ENCODE data around the gene UGT1A9. TPM values are rescaled to one million over a fixed set of nuclear protein-coding genes. Genes with fewer than 3 reads are reported as not detected.
"Not testable (repeated sequence)": the region's sequence is repeated elsewhere in the genome, so short reads cannot be mapped to it uniquely, and the experiment has no call there.

UGT1A9 gene
- polyA plus RNA-seq, 1 donor (not counting 4 experiments of a cell fraction or from before 2014, with no cell fraction given), result not detected

- Histone ChIP-seq H3K36me3 (ENCODE audit: control insufficient read depth in 2 of 2, extremely low read depth in 1 of 2, insufficient read depth in 2 of 2, low read length in 2 of 2) (no peaks in the 10 kb centered on the region), H3K27me3 (ENCODE audit: control insufficient read depth, extremely low read depth, insufficient read depth, low read length) (no peaks in the 10 kb centered on the region), H3K4me1 (ENCODE audit: control insufficient read depth, extremely low read depth, insufficient read depth, low read length) (peaks cover 3% of the 10 kb centered on the region), H3K9ac (ENCODE audit: control insufficient read depth, extremely low read depth, insufficient read depth, low read length) (no peak overlapping the region), H3K27ac (ENCODE audit: control insufficient read depth, insufficient read depth, low read length) (no peak overlapping the region), H3K4me2 (ENCODE audit: control insufficient read depth, extremely low read depth, insufficient read depth, low read depth, low read length) (no peak overlapping the region), H3K9me1 (ENCODE audit: control insufficient read depth, extremely low read depth, insufficient read depth, low read length) (no peaks in the 10 kb centered on the region), H3K79me2 (ENCODE audit: control insufficient read depth, insufficient read depth, low read length) (no peaks in the 10 kb centered on the region), H3K4me3 (ENCODE audit: control insufficient read depth in 2 of 3, extremely low read depth in 1 of 3, insufficient read depth in 2 of 3, low read depth in 1 of 3, low read length in 3 of 3) (no peak overlapping the region), H4K20me1 (ENCODE audit: control insufficient read depth, extremely low read depth, insufficient read depth, low read length) (no peaks in the 10 kb centered on the region), H2AFZ (ENCODE audit: control insufficient read depth, low read length) (no peak overlapping the region), H3K9me3 (ENCODE audit: control insufficient read depth, low read depth, low read length) (peaks cover 5% of the 10 kb centered on the region)
- DNase-seq (ENCODE audit: low read depth, low spot score), result no peak
- dilution Hi-C loops (cut with MboI; ENCODE audit: extremely low pct_ligation_motif_present, low sequenced_read_pairs), result no loop called here
- FAIRE-seq, result peak; percentile 77
- TF ChIP-seq EZH2 (IDR thresholded peaks at IDR 0.05; ENCODE audit: low read length) (no peak), CTCF (optimal IDR thresholded peaks at IDR 0.05 in 1 of 3, IDR thresholded peaks at IDR 0.05 in 1 of 3, conservative IDR thresholded peaks at IDR 0.05 in 1 of 3; ENCODE audit: extremely low read depth in 1 of 3, insufficient read depth in 2 of 3, low read length in 3 of 3) (peak; percentile 42 to 66 (median 50))
These were observed 28.6 kb upstream of the UGT1A9 start for GRCh38 chr2:233643128-233643527.

- H3K9me1 ChIP-seq (ENCODE audit: control insufficient read depth, extremely low read depth, insufficient read depth, low read length); H3K36me3 ChIP-seq (ENCODE audit: control insufficient read depth in 2 of 2, extremely low read depth in 1 of 2, insufficient read depth in 2 of 2, low read length in 2 of 2); H3K4me3 ChIP-seq (ENCODE audit: control insufficient read depth in 2 of 3, extremely low read depth in 1 of 3, insufficient read depth in 2 of 3, low read depth in 1 of 3, low read length in 3 of 3); H3K27ac ChIP-seq (ENCODE audit: control insufficient read depth, insufficient read depth, low read length); H3K9ac ChIP-seq (ENCODE audit: control insufficient read depth, extremely low read depth, insufficient read depth, low read length); H3K4me2 ChIP-seq (ENCODE audit: control insufficient read depth, extremely low read depth, insufficient read depth, low read depth, low read length); DNase-seq (ENCODE audit: low read depth, low spot score); FAIRE-seq; dilution Hi-C loops (cut with MboI; ENCODE audit: extremely low pct_ligation_motif_present, low sequenced_read_pairs); H3K4me1 ChIP-seq (ENCODE audit: control insufficient read depth, extremely low read depth, insufficient read depth, low read length); H3K9me3 ChIP-seq (ENCODE audit: control insufficient read depth, low read depth, low read length); H4K20me1 ChIP-seq (ENCODE audit: control insufficient read depth, extremely low read depth, insufficient read depth, low read length); H2AFZ ChIP-seq (ENCODE audit: control insufficient read depth, low read length); H3K79me2 ChIP-seq (ENCODE audit: control insufficient read depth, insufficient read depth, low read length); H3K27me3 ChIP-seq (ENCODE audit: control insufficient read depth, extremely low read depth, insufficient read depth, low read length): not testable (repeated sequence)
These were observed 25.7 kb upstream of the UGT1A9 start for GRCh38 chr2:233646033-233646432.

GRCh38 chr2:233650981-233651380, 20.7 kb upstream of the UGT1A9 start:
- Histone ChIP-seq H3K9me1 (ENCODE audit: control insufficient read depth, extremely low read depth, insufficient read depth, low read length) (no peaks in the 10 kb centered on the region), H3K4me1 (ENCODE audit: control insufficient read depth, extremely low read depth, insufficient read depth, low read length) (peaks cover 11% of the 10 kb centered on the region), H3K36me3 (ENCODE audit: control insufficient read depth in 2 of 2, extremely low read depth in 1 of 2, insufficient read depth in 2 of 2, low read length in 2 of 2) (no peaks in the 10 kb centered on the region), H3K9me3 (ENCODE audit: control insufficient read depth, low read depth, low read length) (peaks cover under 1% of the 10 kb centered on the region), H3K79me2 (ENCODE audit: control insufficient read depth, insufficient read depth, low read length) (no peaks in the 10 kb centered on the region), H4K20me1 (ENCODE audit: control insufficient read depth, extremely low read depth, insufficient read depth, low read length) (no peaks in the 10 kb centered on the region), H3K4me2 (ENCODE audit: control insufficient read depth, extremely low read depth, insufficient read depth, low read depth, low read length) (peak overlapping the region; percentile 68), H2AFZ (ENCODE audit: control insufficient read depth, low read length) (peak overlapping the region; percentile 53), H3K9ac (ENCODE audit: control insufficient read depth, extremely low read depth, insufficient read depth, low read length) (no peak overlapping the region), H3K4me3 (ENCODE audit: control insufficient read depth in 2 of 3, extremely low read depth in 1 of 3, insufficient read depth in 2 of 3, low read depth in 1 of 3, low read length in 3 of 3) (no peak overlapping the region), H3K27ac (ENCODE audit: control insufficient read depth, insufficient read depth, low read length) (no peak overlapping the region), H3K27me3 (ENCODE audit: control insufficient read depth, extremely low read depth, insufficient read depth, low read length) (no peaks in the 10 kb centered on the region)
- FAIRE-seq, result peak; percentile 90
- TF ChIP-seq EZH2 (IDR thresholded peaks at IDR 0.05; ENCODE audit: low read length), result no peak
- no peak for TF ChIP-seq CTCF (optimal IDR thresholded peaks at IDR 0.05 in 1 of 3, IDR thresholded peaks at IDR 0.05 in 1 of 3, conservative IDR thresholded peaks at IDR 0.05 in 1 of 3; ENCODE audit: extremely low read depth in 1 of 3, insufficient read depth in 2 of 3, low read length in 3 of 3)
- dilution Hi-C loops (cut with MboI; ENCODE audit: extremely low pct_ligation_motif_present, low sequenced_read_pairs), result no loop called here
- DNase-seq (ENCODE audit: low read depth, low spot score), result no peak

Measured in keratinocyte (primary cell).